ENCODE data around the gene RRP9. TPM values are rescaled to one million over a fixed set of nuclear protein-coding genes. Genes with fewer than 3 reads are reported as not detected.
"Not testable (repeated sequence)": the region's sequence is repeated elsewhere in the genome, so short reads cannot be mapped to it uniquely, and the experiment has no call there.

Gene RRP9
- total RNA-seq, 2 donors from 2014 or later: 14.9 to 18.6 TPM

DNA sequence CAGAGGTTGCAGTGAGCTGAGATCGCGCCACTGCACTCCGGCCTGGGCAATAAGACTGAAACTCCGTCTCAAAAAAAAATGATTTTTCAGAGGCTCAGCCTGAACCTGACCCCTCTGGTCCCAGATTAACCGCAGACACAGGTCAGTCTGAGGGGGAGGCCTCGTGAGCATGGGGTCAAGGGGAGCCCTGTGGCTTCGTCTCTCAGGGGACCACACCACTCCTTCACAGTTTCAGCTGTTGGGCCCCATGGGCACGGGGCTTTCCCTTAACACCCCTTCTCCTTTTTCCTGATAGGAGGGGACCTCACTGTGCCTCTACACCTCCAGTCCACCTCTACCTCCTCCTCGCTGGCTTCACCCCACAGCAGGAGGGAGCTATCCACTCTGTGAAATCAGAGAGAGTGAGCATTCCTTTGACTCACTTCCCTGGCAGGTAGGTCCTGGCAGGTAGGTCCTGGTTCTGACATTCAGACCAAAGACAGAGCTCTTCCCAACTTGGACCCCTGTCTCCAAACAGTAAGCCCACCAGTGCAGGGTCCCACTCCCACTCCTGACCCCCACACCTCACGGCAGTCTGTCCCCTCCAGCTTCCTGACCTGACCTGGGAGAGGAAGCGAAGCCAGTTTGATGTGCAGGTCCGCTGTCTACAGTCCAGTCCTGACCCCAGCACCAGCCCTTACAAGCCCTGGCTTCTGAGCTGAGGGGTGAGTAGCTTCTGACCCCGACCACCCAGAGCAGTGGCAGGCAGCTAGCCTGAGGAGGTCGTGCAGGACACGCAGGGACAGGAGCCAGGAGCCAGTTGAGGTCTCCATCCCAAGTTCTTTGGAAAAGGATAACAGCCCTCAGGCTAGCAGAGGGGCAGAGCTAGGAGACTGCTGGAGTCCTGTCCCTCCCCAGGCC, 9.0 kb downstream of the RRP9 start:
- no peak for DNase-seq (ENCODE audit: low spot score)
- TF ChIP-seq POLR2A (IDR thresholded peaks at IDR 0.05) (no peak), POLR2AphosphoS5 (IDR thresholded peaks at IDR 0.05) (no peak)
- TF ChIP-seq, protein P1, sequence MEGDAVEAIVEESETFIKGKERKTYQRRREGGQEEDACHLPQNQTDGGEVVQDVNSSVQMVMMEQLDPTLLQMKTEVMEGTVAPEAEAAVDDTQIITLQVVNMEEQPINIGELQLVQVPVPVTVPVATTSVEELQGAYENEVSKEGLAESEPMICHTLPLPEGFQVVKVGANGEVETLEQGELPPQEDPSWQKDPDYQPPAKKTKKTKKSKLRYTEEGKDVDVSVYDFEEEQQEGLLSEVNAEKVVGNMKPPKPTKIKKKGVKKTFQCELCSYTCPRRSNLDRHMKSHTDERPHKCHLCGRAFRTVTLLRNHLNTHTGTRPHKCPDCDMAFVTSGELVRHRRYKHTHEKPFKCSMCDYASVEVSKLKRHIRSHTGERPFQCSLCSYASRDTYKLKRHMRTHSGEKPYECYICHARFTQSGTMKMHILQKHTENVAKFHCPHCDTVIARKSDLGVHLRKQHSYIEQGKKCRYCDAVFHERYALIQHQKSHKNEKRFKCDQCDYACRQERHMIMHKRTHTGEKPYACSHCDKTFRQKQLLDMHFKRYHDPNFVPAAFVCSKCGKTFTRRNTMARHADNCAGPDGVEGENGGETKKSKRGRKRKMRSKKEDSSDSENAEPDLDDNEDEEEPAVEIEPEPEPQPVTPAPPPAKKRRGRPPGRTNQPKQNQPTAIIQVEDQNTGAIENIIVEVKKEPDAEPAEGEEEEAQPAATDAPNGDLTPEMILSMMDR (IDR thresholded peaks at IDR 0.05): no peak
- H3K27ac ChIP-seq: no peak overlapping the region
- H3K4me3 ChIP-seq: no peak overlapping the region
- 93% methylated on average over 15 of the region's 15 CpGs for WGBS
- no peaks in the 10 kb centered on the region for H3K9me3 ChIP-seq
- H3K36me3 ChIP-seq: peaks cover 6 to 27% of the 10 kb centered on the region in 2 donors
- H3K27me3 ChIP-seq (replicated peaks; ENCODE audit: insufficient read depth): no peaks in the 10 kb centered on the region
- H3K4me1 ChIP-seq (replicated peaks): no peaks in the 10 kb centered on the region
- intact Hi-C loops (cut with DNase I): no loop called here

DNA sequence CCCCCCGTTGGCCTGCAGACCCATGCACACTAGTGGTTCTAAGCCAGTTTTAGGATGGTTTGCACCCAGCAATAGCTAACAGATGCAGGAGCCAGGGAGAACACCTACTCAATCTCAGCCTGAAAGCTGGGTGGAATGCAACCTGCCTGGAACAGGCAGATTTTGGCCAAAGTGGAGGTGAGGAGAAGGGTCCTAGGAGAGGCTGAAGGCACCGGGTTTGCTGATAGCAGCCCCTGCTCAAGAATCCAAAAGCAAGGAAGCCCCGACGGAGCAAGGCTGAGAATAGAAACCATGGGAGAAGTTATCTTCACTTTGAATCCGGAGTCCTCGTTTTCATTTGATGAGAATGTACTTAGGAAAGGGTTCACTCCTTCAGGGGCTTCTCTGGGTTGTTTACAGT, 9.9 kb downstream of the RRP9 start:
- Histone ChIP-seq H3K9me3 (no peaks in the 10 kb centered on the region), H3K27me3 (replicated peaks; ENCODE audit: insufficient read depth) (no peaks in the 10 kb centered on the region), H3K4me3 (no peak overlapping the region), H3K27ac (no peak overlapping the region), H3K4me1 (replicated peaks) (no peaks in the 10 kb centered on the region), H3K36me3 (peaks cover 0 to 26% of the 10 kb centered on the region in 2 donors)
- TF ChIP-seq POLR2AphosphoS5 (IDR thresholded peaks at IDR 0.05) (no peak), POLR2A (IDR thresholded peaks at IDR 0.05) (no peak)
- TF ChIP-seq, protein P1 (IDR thresholded peaks at IDR 0.05): no peak
- DNase-seq (ENCODE audit: low spot score): no peak
- intact Hi-C loops (cut with DNase I): no loop called here
- WGBS: 90% methylated on average over 6 of the region's 6 CpGs

DNA sequence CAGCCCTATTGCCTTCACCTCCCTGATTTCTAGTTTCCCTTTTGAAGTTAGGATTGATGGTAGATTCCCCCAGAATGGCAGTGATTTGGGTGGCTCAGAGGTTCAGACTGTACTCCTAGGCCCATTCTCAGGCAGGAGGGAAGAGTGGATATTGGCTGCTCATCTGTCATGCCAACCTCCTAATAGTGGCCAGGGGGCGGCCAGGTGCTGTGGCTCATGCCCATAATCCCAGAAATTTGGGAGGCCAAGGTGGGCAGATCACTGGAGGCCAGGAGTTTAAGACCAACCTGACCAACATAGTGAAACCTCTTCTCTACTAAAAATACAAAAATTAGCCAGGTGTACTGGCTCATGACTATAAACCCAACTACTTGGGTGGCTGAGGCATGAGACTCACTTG, 11.3 kb downstream of the RRP9 start:
- peaks cover 0 to 19% of the 10 kb centered on the region in 2 donors for H3K36me3 ChIP-seq
- no peaks in the 10 kb centered on the region for H3K9me3 ChIP-seq
- no peaks in the 10 kb centered on the region for H3K4me1 ChIP-seq (replicated peaks)
- no peak overlapping the region for H3K4me3 ChIP-seq
- WGBS: 100% methylated on average over 1 of the region's 1 CpG
- intact Hi-C loops (cut with DNase I): no loop called here
- TF ChIP-seq, protein P1 (IDR thresholded peaks at IDR 0.05): no peak
- TF ChIP-seq POLR2AphosphoS5 (IDR thresholded peaks at IDR 0.05) (no peak), POLR2A (IDR thresholded peaks at IDR 0.05) (no peak)
- no peaks in the 10 kb centered on the region for H3K27me3 ChIP-seq (replicated peaks; ENCODE audit: insufficient read depth)
- H3K27ac ChIP-seq: no peak overlapping the region
- no peak for DNase-seq (ENCODE audit: low spot score)

DNA sequence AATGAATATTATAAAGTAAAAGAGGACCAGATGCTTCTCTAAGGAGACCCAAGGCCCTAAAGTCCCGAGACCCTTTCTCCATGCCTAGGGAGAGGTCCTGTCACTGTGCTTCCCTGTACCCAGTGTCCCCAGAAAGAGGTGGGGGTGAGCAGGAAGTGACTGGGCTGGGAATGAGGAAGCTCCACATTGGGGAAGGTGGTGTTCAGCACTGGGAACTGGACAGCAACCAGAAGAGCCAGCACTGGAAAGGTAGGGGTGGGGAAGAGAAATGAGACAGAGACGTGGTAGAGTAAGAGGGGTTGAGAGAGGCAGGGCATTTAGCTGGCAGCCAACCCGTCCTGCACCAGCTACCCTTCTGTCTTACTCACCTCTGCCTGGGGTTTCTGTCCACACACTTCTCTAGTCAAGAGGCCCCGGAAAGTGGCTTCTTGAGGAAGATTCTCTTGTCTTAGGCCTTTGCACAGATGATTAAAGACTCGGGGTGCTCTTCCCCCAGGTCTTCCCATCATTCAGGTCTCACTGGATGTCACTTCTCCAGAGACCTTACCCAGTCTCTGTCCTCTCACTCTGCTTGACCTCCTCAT, 12.2 kb downstream of the RRP9 start:
- no peak for DNase-seq (ENCODE audit: low spot score)
- intact Hi-C loops (cut with DNase I): no loop called here
- WGBS: 79% methylated on average over 5 of the region's 5 CpGs

DNA sequence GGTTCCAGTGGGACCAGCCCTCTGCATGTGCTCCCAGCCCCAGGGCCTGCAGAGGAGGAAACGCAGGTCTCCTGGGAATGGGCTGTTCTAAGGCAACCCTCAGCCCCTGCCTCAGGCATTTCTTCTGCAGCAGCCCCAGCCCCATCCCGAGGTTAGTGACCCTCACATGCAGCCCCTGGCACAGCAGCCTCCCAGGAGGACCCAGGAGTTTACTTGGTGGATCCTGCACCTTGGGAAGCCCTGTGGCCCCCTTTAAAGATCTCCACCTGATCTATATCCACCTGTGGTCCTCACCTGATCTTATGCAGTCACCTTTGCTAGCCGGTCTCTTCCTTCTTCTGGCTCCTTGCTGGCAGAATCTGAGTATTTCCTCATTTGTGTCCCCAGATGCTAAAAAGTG, 12.7 kb downstream of the RRP9 start:
- DNase-seq (ENCODE audit: low spot score); H3K9me3 ChIP-seq; H3K4me1 ChIP-seq (replicated peaks); intact Hi-C loops (cut with DNase I); H3K4me3 ChIP-seq; H3K36me3 ChIP-seq; H3K27ac ChIP-seq; H3K27me3 ChIP-seq (replicated peaks; ENCODE audit: insufficient read depth): not testable (repeated sequence)
- WGBS: 86% methylated on average over 3 of the region's 3 CpGs

More for the DNA sequence above, 12.2 kb downstream of the RRP9 start:
- Histone ChIP-seq H3K36me3 (peaks cover 0 to 10% of the 10 kb centered on the region in 2 donors), H3K9me3 (no peaks in the 10 kb centered on the region), H3K27ac (no peak overlapping the region), H3K4me1 (replicated peaks) (no peaks in the 10 kb centered on the region), H3K27me3 (replicated peaks; ENCODE audit: insufficient read depth) (no peaks in the 10 kb centered on the region), H3K4me3 (no peak overlapping the region)
- TF ChIP-seq POLR2AphosphoS5 (IDR thresholded peaks at IDR 0.05) (no peak), POLR2A (IDR thresholded peaks at IDR 0.05) (no peak)
- TF ChIP-seq, protein P1 (IDR thresholded peaks at IDR 0.05): no peak

All from prostate gland (tissue), 2 donors.